Stomach (tissue), 9 donors: Measurements from ENCODE around the gene RO60. TPM values are rescaled to one million over a fixed set of nuclear protein-coding genes. Genes with fewer than 3 reads are reported as not detected.

Experiments used
- DNase-seq, 2 donors: peaks; one replicate each; pipeline versions ENCODE4 v3.0.0 to v3.0.0-alpha.2; 2013 to 2019
- H3K27ac ChIP-seq, 5 donors: fragments of 200-600 bp in 4 of 5; sonication (generic) in 4 of 5; one replicate each; pipeline ENCODE4 v1.5.1; 2013 to 2019; ENCODE audit warnings: mild to moderate bottlenecking in 1 of 5, moderate library complexity in 1 of 5
- H3K27me3 ChIP-seq, 3 donors: fragments of 200-600 bp; sonication (generic); one replicate each; pipeline ENCODE4 v1.5.1; 2017 to 2019; ENCODE audit warnings: mixed run types in 1 of 3
- H3K36me3 ChIP-seq, 4 donors: fragments of 200-600 bp; sonication (generic); 1 replicate in 3 of 4; 2 replicates in 1 of 4; pipeline ENCODE4 v1.5.1; 2016 to 2019
- H3K4me1 ChIP-seq, 4 donors: fragments of 200-600 bp; sonication (generic); one replicate each; pipeline ENCODE4 v1.5.1; 2016 to 2019
- H3K4me3 ChIP-seq, 4 donors: fragments of 200-600 bp; sonication (generic) in 3 of 4; one replicate each; pipeline ENCODE4 v1.5.1; 2016 to 2019; ENCODE audit warnings: mild to moderate bottlenecking in 1 of 4
- H3K9me3 ChIP-seq, 4 donors: fragments of 200-600 bp; sonication (generic); one replicate each; pipeline ENCODE4 v1.5.1; 2016 to 2019
- CTCF ChIP-seq, 7 experiments: fragments of 450-650 bp in 4 of 7; fragments of 200-600 bp in 3 of 7; sonication (generic) in 3 of 7; IDR thresholded peaks; one replicate each; pipeline ENCODE4 v1.5.1; 2016 to 2019; ENCODE audit warnings: antibody characterized with exemption in 7 of 7, control low read depth in 2 of 7, mild to moderate bottlenecking in 1 of 7
- EP300 ChIP-seq: sonication (generic); formaldehyde crosslinking; IDR thresholded peaks from one replicate; pipeline ENCODE4 v1.6.1; 2017; ENCODE audit warnings: antibody characterized with exemption
- POLR2A ChIP-seq, 4 donors: fragments of 450-650 bp; IDR thresholded peaks; one replicate each; pipeline ENCODE4 v1.6.1; 2016; ENCODE audit warnings: antibody characterized with exemption in 4 of 4, control low read depth in 2 of 4, mild to moderate bottlenecking in 1 of 4, moderate library complexity in 1 of 4
- POLR2AphosphoS5 ChIP-seq, 3 donors: sonication (generic); formaldehyde crosslinking; IDR thresholded peaks; one replicate each; pipeline ENCODE4 v1.6.1; 2016; ENCODE audit warnings: antibody characterized with exemption in 3 of 3
- WGBS, 5 donors: extraction: QIAGEN DNeasy Blood & Tissue Kit in 3 of 5; methylation state at CpG; one replicate each; pipeline versions ENCODE4 v1.1.5 to v1.1.7; 2013 to 2018; 5-methylcytosine and 5-hydroxymethylcytosine counted together
- intact Hi-C: fragments of 100-400 bp; cut with DNase I; formaldehyde crosslinking; loops from one replicate; pipeline ENCODE4 v1.15.1; 2023; ENCODE audit warnings: low total_unique reads
- polyA plus RNA-seq, 3 donors: library from polyadenylated mRNA; stranded (reverse); fragments of 200-250 nt; gene quantifications; one replicate each; pipeline ENCODE4 v1.2.3, GENCODE V29; 2013
- total RNA-seq, 5 donors: library from RNA; depleted of rRNA; stranded (reverse); fragments of >200 nt; gene quantifications; one replicate each; pipeline versions ENCODE4 v1.1.0 to v1.2.3, GENCODE V29; 2014 to 2016
- donor health status: healthy with polysubstance abuse.
- donor health status: Bipolar disorder and iron deficiency.
- donor health status: healthy.

RO60 gene
- total and polyA plus RNA-seq, 8 donors, result 2.6 to 155 (median 42.5) TPM

GRCh38 chr1:193102662-193103061 is 43.2 kb downstream of the RO60 start:
- intact Hi-C loops, result loop anchor here (10.0 kb wide), 1 partner anchor 48 kb away; the partner anchor contains the start of genes RO60 and UCHL5
- H3K9me3 ChIP-seq, result no peaks in the 10 kb centered on the region
- no peak for TF ChIP-seq POLR2A (IDR thresholded peaks at IDR 0.05)
- TF ChIP-seq EP300, result no peak
- no peak for TF ChIP-seq CTCF (IDR thresholded peaks at IDR 0.05)
- TF ChIP-seq POLR2AphosphoS5 (IDR thresholded peaks at IDR 0.05), result no peak

GRCh38 chr1:193103759-193104501 is 44.5 kb downstream of the RO60 start:
- no peak for DNase-seq
- no peak for TF ChIP-seq POLR2AphosphoS5 (IDR thresholded peaks at IDR 0.05)
- TF ChIP-seq POLR2A (IDR thresholded peaks at IDR 0.05), result no peak
- no peak for TF ChIP-seq CTCF (IDR thresholded peaks at IDR 0.05)
- no peak for TF ChIP-seq EP300
- WGBS, 5 donors, result 21 to 34% (median 26%) methylated on average over 9 of the region's 9 CpGs
- H3K36me3 ChIP-seq, result peaks cover 11 to 20% (median 18%) of the 10 kb centered on the region in 4 donors
- peak overlapping the region; percentile 60 to 92 (median 80) for H3K4me3 ChIP-seq
- H3K27ac ChIP-seq, result peak overlapping the region; percentile 87 to 96 (median 94)
- no peaks in the 10 kb centered on the region for H3K27me3 ChIP-seq
- no peaks in the 10 kb centered on the region for H3K9me3 ChIP-seq
- peaks cover 5 to 29% (median 21%) of the 10 kb centered on the region in 4 donors for H3K4me1 ChIP-seq
- intact Hi-C loops, result loop anchor here (10.0 kb wide), 1 partner anchor 49 kb away; the partner anchor contains the start of genes RO60 and UCHL5

More at GRCh38 chr1:193102662-193103061, 43.2 kb downstream of the RO60 start:
- Histone ChIP-seq H3K27me3 (no peaks in the 10 kb centered on the region), H3K4me3 (no peak overlapping the region), H3K4me1 (peaks cover 5 to 29% (median 21%) of the 10 kb centered on the region in 4 donors), H3K36me3 (peaks cover 20 to 33% (median 31%) of the 10 kb centered on the region in 4 donors), H3K27ac (no peak overlapping the region)
- DNase-seq, result no peak
- WGBS, 5 donors, result 86 to 91% (median 90%) methylated on average over 5 of the region's 5 CpGs

DNA sequence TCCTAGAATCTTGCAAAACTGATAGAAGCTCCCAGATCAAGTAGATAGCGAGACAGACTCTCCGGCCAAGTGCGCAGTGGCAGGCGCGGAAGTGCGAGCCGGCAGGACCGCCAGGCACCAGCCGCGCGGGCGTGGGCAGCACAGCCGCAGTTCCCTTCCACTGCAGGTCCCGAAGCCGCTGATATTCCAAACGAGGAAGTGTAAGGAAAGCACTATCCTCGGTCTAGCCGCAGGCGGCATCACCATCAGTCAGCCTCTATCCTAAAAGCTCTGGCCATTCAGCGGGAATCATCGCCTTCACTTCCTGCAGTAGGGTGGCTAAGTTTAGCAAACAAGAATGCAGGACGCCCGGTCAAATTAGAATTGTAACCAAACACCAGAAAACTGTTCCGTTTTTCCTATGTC is 45.1 kb downstream of the RO60 start:
- intact Hi-C loops, result loop anchor here (10.0 kb wide), 1 partner anchor 50 kb away; the partner anchor contains the start of genes RO60 and UCHL5
- Histone ChIP-seq H3K36me3 (peaks cover 5 to 14% (median 13%) of the 10 kb centered on the region in 4 donors), H3K4me3 (peak overlapping the region; percentile 60 to 92 (median 80)), H3K27ac (peak overlapping the region; percentile 87 to 96 (median 94)), H3K4me1 (peaks cover 5 to 29% (median 21%) of the 10 kb centered on the region in 4 donors), H3K9me3 (no peaks in the 10 kb centered on the region), H3K27me3 (no peaks in the 10 kb centered on the region)
- TF ChIP-seq EP300, result no peak
- peak in 1 of 3 donors; percentile 5 for TF ChIP-seq POLR2AphosphoS5 (IDR thresholded peaks at IDR 0.05)
- WGBS, 5 donors, result 0 to 1% (median 0%) methylated on average over 22 to 24 of the region's 24 CpGs
- peak; percentile 51 to 70 for DNase-seq

DNA sequence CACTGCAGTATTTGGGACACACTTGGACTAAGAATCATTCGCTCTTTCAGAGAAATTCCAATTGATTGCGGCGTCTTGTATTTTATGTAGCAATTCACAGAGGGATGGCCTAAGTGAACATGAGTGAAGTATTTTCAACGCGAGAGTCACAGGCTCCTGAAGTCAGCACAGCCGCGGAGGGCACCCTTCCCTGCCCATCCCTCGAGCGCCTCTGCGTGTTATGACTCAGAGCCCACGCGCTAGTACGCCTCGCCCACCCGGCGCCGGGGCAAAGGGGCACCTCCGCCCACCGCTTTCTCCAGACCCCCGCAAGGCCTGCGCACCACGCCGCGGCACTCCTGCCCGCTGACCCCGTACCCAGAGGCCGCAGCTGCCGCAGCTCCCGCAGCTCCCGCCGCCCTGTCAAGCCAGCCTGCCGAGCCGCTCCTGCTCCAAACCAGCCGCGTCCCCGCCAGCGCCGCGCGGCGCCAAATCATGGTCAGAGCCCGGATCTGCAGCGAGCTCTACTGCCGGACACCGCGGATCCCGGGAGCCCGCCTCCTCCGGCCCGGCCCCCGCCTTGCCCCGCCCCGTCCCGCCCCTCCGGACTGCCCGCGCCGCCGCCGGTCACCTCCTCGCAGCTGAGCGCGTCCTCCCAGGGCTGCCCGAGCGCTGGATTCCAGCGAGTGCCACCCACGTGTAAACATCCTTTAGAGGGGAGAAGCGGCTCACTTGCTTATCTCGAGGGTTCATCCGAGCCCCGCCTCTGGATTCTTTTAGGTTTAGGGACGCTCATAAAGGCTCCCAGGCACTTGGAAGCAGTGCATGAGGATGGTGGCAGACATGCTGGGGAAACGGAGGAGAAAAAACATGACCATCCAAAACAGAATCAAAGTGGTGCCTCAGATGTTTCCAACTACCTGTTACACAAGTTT is 45.8 kb downstream of the RO60 start, which contains the start of gene GLRX2:
Gene GLRX2, minus strand, starts transcription at position 508 of the 914 bp plus-strand sequence. Its CDS starts 32 bp downstream, at position 476.
- intact Hi-C loops, result loop anchor here (10.0 kb wide), 1 partner anchor 50 kb away; the partner anchor contains the start of genes RO60 and UCHL5
- Histone ChIP-seq H3K27me3 (no peaks in the 10 kb centered on the region), H3K36me3 (peaks cover 0 to 8% (median 6%) of the 10 kb centered on the region in 4 donors), H3K4me1 (peaks cover 5 to 29% (median 21%) of the 10 kb centered on the region in 4 donors), H3K9me3 (no peaks in the 10 kb centered on the region), H3K4me3 (peak within 1 kb of the TSS; percentile 60 to 92 (median 80)), H3K27ac (peak within 1 kb of the TSS; percentile 87 to 96 (median 94))
- 0 to 1% (median 0%) methylated on average over 26 to 73 of the region's 73 CpGs for WGBS, 5 donors
- peak; percentile 88 to 95 for DNase-seq
- TF ChIP-seq EP300, result no peak
- peak in 1 of 4 donors; percentile 30 for TF ChIP-seq POLR2A (IDR thresholded peaks at IDR 0.05)
- no peak for TF ChIP-seq CTCF (IDR thresholded peaks at IDR 0.05)
- TF ChIP-seq POLR2AphosphoS5 (IDR thresholded peaks at IDR 0.05), result peak; percentile 6 to 77 (median 74)
